Calu3 (cell line): ENCODE data around the gene ZNF792. TPM values are rescaled to one million over a fixed set of nuclear protein-coding genes. Genes with fewer than 3 reads are reported as not detected.

Source experiments
- BruUV-seq: library from RNA; stranded (reverse); fragments of 400-500 nt; replicated peaks from 2 replicates; lab custom pipeline; 2021; lab: Mats Ljungman, UMichigan
- CTCF ChIA-PET: fragments of 300-600 bp; sonication (Branson Sonifier 250); formaldehyde crosslinking; loops from one replicate; lab custom pipeline; 2022; ENCODE audit warnings: antibody characterized with exemption; lab: Charles Lee
- DNase-seq: peaks from one replicate; pipeline ENCODE4 v3.0.0; 2022
- H3K27ac Mint-ChIP-seq: one replicate; pipeline ENCODE4 v1.8.0; 2022; ENCODE audit warnings: mixed read lengths; ENCODE audit not compliant: unreplicated experiment
- H3K27me3 Mint-ChIP-seq: one replicate; pipeline ENCODE4 v1.8.0; 2022; ENCODE audit warnings: mixed read lengths; ENCODE audit not compliant: unreplicated experiment
- H3K36me3 Mint-ChIP-seq: one replicate; pipeline ENCODE4 v1.8.0; 2022; ENCODE audit warnings: mild to moderate bottlenecking, moderate library complexity, mixed read lengths; ENCODE audit not compliant: insufficient read depth, unreplicated experiment
- H3K4me1 Mint-ChIP-seq: one replicate; pipeline ENCODE4 v1.8.0; 2022; ENCODE audit warnings: mild to moderate bottlenecking, low read depth, mixed read lengths; ENCODE audit not compliant: unreplicated experiment
- H3K4me3 Mint-ChIP-seq: one replicate; pipeline ENCODE4 v1.8.0; 2022; ENCODE audit warnings: mild to moderate bottlenecking, low read depth, moderate library complexity, mixed read lengths; ENCODE audit not compliant: unreplicated experiment
- H3K9me3 Mint-ChIP-seq: one replicate; pipeline ENCODE4 v1.8.0; 2022; ENCODE audit warnings: low read depth, mixed read lengths; ENCODE audit not compliant: unreplicated experiment
- intact Hi-C: fragments of 100-400 bp; cut with micrococcal nuclease; formaldehyde crosslinking; loops from one replicate; pipeline ENCODE4 v1.10.0; 2022; ENCODE audit not compliant: unreplicated experiment
- total RNA-seq: library from RNA; stranded (reverse); gene quantifications from 2 replicates; pipeline ENCODE4 v1.2.3, GENCODE V29; 2022
- TF ChIP-seq, protein P1 (sequence below): fragments of 200-600 bp; IDR thresholded peaks from one replicate; pipeline ENCODE4 v1.8.0; 2022; ENCODE audit warnings: antibody characterized with exemption; ENCODE audit not compliant: unreplicated experiment

The ZNF792 gene
- total RNA-seq, 1 experiment from 2014 or later, result 9.3 TPM

DNA sequence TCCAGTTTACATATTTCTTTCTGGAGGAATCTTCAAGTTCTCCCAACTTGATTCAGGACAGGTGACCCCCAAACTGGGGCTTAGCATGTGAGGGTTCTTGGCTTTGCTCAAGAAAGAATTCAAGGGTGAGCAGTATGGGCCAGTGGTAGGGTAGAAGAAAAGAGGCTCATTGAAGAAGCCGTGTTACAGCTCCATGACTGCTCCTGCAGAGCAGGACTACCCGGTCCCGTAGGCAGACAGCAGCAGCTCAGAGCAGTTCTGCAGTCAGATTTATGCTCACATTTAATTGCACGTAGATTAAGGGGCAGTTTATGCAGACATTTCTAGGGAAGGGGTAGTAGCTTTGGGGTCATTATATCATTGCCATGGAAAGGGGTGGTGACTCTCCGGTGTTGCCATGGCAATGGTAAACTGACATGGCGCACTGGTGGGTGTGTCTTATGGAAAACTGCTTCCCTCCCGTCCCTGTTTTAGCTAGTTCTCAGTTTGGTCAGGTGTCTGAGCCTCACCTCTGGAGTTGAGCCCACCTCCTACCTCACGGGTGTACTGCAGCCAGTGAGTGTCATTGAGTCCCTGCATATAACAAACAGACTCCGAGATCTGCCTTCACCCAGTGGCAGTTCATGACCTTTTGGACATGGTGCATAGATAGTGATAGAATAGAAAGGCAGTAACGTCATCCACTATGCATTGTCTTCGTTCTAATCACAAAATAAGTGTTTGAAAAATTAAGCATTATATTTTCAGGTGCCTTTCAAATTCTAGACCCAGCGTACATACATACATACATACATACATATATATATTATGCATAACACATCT lies 16.0 kb upstream of the ZNF792 start:
- Mint-ChIP-seq H3K27me3 (peaks cover 29% of the 10 kb centered on the region), H3K27ac (no peak overlapping the region), H3K9me3 (peaks cover 11% of the 10 kb centered on the region), H3K36me3 (peaks cover 6% of the 10 kb centered on the region), H3K4me3 (no peak overlapping the region), H3K4me1 (peaks cover 6% of the 10 kb centered on the region)
- CTCF ChIA-PET, result no interaction called here
- intact Hi-C loops, result no loop called here
- TF ChIP-seq, protein P1, sequence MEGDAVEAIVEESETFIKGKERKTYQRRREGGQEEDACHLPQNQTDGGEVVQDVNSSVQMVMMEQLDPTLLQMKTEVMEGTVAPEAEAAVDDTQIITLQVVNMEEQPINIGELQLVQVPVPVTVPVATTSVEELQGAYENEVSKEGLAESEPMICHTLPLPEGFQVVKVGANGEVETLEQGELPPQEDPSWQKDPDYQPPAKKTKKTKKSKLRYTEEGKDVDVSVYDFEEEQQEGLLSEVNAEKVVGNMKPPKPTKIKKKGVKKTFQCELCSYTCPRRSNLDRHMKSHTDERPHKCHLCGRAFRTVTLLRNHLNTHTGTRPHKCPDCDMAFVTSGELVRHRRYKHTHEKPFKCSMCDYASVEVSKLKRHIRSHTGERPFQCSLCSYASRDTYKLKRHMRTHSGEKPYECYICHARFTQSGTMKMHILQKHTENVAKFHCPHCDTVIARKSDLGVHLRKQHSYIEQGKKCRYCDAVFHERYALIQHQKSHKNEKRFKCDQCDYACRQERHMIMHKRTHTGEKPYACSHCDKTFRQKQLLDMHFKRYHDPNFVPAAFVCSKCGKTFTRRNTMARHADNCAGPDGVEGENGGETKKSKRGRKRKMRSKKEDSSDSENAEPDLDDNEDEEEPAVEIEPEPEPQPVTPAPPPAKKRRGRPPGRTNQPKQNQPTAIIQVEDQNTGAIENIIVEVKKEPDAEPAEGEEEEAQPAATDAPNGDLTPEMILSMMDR, result no peak
- no TSS peak for BruUV-seq
- DNase-seq, result no peak

DNA sequence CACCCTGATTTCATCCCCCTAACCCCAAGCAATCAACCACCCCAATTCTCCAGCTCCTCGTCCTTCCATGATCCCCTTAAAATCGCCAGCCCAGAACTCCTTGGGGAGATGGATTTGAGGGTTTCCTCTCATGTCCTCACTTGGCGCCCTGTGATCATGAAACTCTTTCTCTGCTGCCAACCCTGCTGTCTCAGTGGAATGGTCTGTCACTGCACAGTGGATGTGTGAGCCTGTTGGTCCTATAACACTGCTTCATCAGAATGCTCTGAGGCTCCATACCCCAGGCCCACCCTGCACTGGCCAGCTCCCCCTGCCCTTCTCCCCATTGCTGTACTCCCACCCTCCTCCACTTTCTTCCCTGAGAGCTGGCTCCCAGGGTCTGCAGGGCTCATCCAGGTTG lies 12.6 kb upstream of the ZNF792 start:
- Mint-ChIP-seq H3K36me3 (peaks cover 13% of the 10 kb centered on the region), H3K9me3 (peaks cover 8% of the 10 kb centered on the region)

DNA sequence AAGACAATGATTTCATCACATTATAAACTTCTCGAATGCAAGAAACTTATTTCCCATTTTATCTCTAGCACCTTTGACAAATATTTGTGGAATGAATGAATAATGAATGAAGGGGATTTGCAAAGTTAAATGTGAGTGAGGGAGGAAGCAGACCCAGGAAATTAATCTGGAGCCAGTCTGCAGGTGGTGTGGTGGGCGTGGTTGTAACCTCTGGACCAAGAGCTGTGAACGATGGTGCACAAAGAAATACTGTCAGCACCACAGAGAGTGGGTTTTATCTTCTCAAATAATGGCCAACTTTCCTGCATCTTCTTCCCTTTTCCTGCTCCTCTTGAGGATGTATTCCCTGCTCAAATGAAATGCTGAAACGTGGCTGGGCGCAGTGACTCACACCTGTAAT lies 11.0 kb upstream of the ZNF792 start:
- no TSS peak for BruUV-seq
- H3K36me3 Mint-ChIP-seq, result peaks cover 13% of the 10 kb centered on the region
- intact Hi-C loops, result no loop called here
- H3K9me3 Mint-ChIP-seq, result peaks cover 8% of the 10 kb centered on the region
- H3K27me3 Mint-ChIP-seq, result peaks cover 15% of the 10 kb centered on the region
- peaks cover 25% of the 10 kb centered on the region for H3K4me1 Mint-ChIP-seq
- DNase-seq, result peak; percentile 45
- H3K4me3 Mint-ChIP-seq, result no peak overlapping the region
- TF ChIP-seq, protein P1, result no peak
- no peak overlapping the region for H3K27ac Mint-ChIP-seq
- CTCF ChIA-PET, result interaction anchor here (0.8 to 4.0 kb wide), 5 partner anchors 9 to 39 kb away, joined by 3 to 22 read pairs (median 4); no protein-coding TSS in a partner anchor

More for the DNA sequence above, 12.6 kb upstream of the ZNF792 start:
- H3K4me1 Mint-ChIP-seq, result peaks cover 25% of the 10 kb centered on the region
- TF ChIP-seq, protein P1, result no peak
- no peak overlapping the region for H3K4me3 Mint-ChIP-seq
- no TSS peak for BruUV-seq
- no peak for DNase-seq
- H3K27me3 Mint-ChIP-seq, result peaks cover 16% of the 10 kb centered on the region
- CTCF ChIA-PET, result no interaction called here
- intact Hi-C loops, result no loop called here
- no peak overlapping the region for H3K27ac Mint-ChIP-seq

DNA sequence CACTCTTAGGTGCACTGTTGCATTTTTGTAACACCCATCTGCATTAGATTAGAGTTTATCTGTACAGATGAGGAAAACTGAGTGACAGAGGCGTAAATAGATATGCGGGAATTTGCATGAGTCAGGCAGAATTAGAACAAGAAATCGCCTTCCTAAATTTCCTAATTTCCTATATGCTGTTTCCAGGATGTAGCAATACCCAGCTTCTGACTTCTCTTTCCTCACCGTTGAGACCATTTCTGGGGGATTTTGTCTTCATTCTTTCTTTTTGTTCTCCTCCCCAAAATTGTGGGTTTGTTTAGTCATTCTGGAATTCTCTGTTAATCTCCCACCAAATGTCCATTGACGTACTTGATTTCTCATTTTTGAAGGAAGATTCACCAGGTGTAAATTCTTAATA lies 10.6 kb upstream of the ZNF792 start:
- H3K4me3 Mint-ChIP-seq, result no peak overlapping the region
- H3K27me3 Mint-ChIP-seq, result peaks cover 11% of the 10 kb centered on the region
- intact Hi-C loops, result no loop called here
- no TSS peak for BruUV-seq
- H3K9me3 Mint-ChIP-seq, result peaks cover 8% of the 10 kb centered on the region
- CTCF ChIA-PET, result interaction anchor here (0.8 to 4.0 kb wide), 5 partner anchors 9 to 39 kb away, joined by 3 to 22 read pairs (median 4); no protein-coding TSS in a partner anchor
- peaks cover 25% of the 10 kb centered on the region for H3K4me1 Mint-ChIP-seq
- no peak for DNase-seq
- TF ChIP-seq, protein P1, result no peak
- H3K36me3 Mint-ChIP-seq, result peaks cover 13% of the 10 kb centered on the region
- H3K27ac Mint-ChIP-seq, result no peak overlapping the region
